CD4-positive, alpha-beta T cell (primary cell): ENCODE measurements around the gene DTX1. TPM values are rescaled to one million over a fixed set of nuclear protein-coding genes. Genes with fewer than 3 reads are reported as not detected.

Experiments
- ATAC-seq: fragments of 200-7000 bp; cut with Tn5 transposase; one replicate; pipeline ENCODE4 v1.10.0; 2022; ENCODE audit warnings: mild to moderate bottlenecking; ENCODE audit not compliant: poor library complexity
- CTCF ChIA-PET: fragments of 350-600 bp; sonication (Branson Sonifier 250); formaldehyde crosslinking; loops from one replicate; lab custom pipeline; 2021; ENCODE audit warnings: antibody characterized with exemption, inconsistent platforms; lab: Charles Lee
- POLR2A ChIA-PET: fragments of 350-600 bp; sonication (Branson Sonifier 250); formaldehyde crosslinking; loops from one replicate; lab custom pipeline; 2021; ENCODE audit warnings: antibody characterized with exemption, inconsistent platforms; lab: Charles Lee
- DNase-seq, 14 experiments: peaks; one replicate each; pipeline ENCODE4 v3.0.0-alpha.2; 2013 to 2020; ENCODE audit warnings: mixed read lengths in 2 of 14
- H3K27ac ChIP-seq, 2 donors: one replicate each; pipeline versions ENCODE4 v1.5.1 to v1.7.0; 2013; ENCODE audit warnings: low read length in 2 of 2, low read depth in 1 of 2, mild to moderate bottlenecking in 1 of 2
- H3K27me3 ChIP-seq, 2 experiments: 1 replicate in 1 of 2; 2 replicates in 1 of 2; pipeline versions ENCODE4 v1.6.1 to v1.7.0; 2013; ENCODE audit warnings: low read length in 2 of 2, control low read depth in 1 of 2, mild to moderate bottlenecking in 1 of 2, moderate library complexity in 1 of 2; ENCODE audit not compliant: insufficient read depth in 2 of 2, control insufficient read depth in 1 of 2
- H3K36me3 ChIP-seq: one replicate; pipeline ENCODE4 v1.6.1; 2013; ENCODE audit warnings: low read length, control low read depth; ENCODE audit not compliant: insufficient read depth
- H3K4me1 ChIP-seq: one replicate; pipeline ENCODE4 v1.6.1; 2013; ENCODE audit warnings: low read length, control low read depth; ENCODE audit not compliant: insufficient read depth
- H3K4me3 ChIP-seq: one replicate; pipeline ENCODE4 v1.5.1; 2013; ENCODE audit warnings: mild to moderate bottlenecking, low read length, moderate library complexity
- H3K9me3 ChIP-seq, 2 experiments: 1 replicate in 1 of 2; 2 replicates in 1 of 2; pipeline versions ENCODE4 v1.6.1 to v1.7.0; 2013; ENCODE audit warnings: low read length in 2 of 2, mild to moderate bottlenecking in 2 of 2, control low read depth in 1 of 2, moderate library complexity in 1 of 2; ENCODE audit not compliant: control insufficient read depth in 1 of 2, insufficient read depth in 1 of 2
- H3K27ac Mint-ChIP-seq: one replicate; pipeline ENCODE4 v1.8.0; 2020; ENCODE audit warnings: mixed read lengths
- H3K27me3 Mint-ChIP-seq: one replicate; pipeline ENCODE4 v1.8.0; 2021; ENCODE audit warnings: mixed read lengths
- H3K36me3 Mint-ChIP-seq: one replicate; pipeline ENCODE4 v1.8.0; 2021; ENCODE audit warnings: low read depth, mixed read lengths
- H3K4me1 Mint-ChIP-seq: one replicate; pipeline ENCODE4 v1.8.0; 2021; ENCODE audit warnings: low read depth, mixed read lengths
- H3K4me3 Mint-ChIP-seq: one replicate; pipeline ENCODE4 v1.8.0; 2020; ENCODE audit warnings: mild to moderate bottlenecking, mixed read lengths
- H3K9me3 Mint-ChIP-seq: one replicate; pipeline ENCODE4 v1.8.0; 2020; ENCODE audit warnings: mixed read lengths
- intact Hi-C, 2 experiments: fragments of 100-400 bp; cut with DNase I in 1 of 2; cut with micrococcal nuclease in 1 of 2; formaldehyde crosslinking; loops; one replicate each; pipeline versions ENCODE4 v1.15.1 to v1.9.0; 2023 to 2025; cut with DNase I, micrococcal nuclease
- total RNA-seq, 174 experiments: library from RNA in 2 of 174; stranded (reverse) in 2 of 174; gene quantifications; one replicate each; pipeline ENCODE4 v1.2.3 and lab custom pipeline; 2021 to 2026
- TF ChIP-seq, protein P1 (sequence below): fragments of 200-600 bp; IDR thresholded peaks from one replicate; pipeline ENCODE4 v1.8.0; 2022; ENCODE audit warnings: antibody characterized with exemption, mild to moderate bottlenecking

The DTX1 gene
- total RNA-seq, 2 experiments from 2014 or later: 14.0 to 14.2 TPM

DNA sequence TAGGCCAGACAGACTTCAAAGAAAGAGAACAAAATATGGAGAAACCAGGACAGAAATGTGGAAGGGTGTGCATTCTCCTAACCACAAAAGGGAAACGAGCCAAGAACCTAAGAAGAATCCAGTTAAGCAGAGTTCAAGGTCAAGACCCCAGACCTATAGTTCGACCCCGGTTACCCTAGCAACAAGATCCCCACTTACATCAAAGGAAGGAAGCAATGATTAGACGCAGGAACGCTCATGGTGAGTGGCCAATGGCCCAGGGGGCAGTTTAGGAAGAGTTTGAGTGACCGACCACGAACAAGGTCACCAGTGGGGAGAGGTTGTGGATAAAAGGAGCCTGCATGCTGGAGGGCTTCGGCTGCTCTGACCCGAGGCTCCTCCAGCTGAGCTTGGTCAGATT, 42.0 kb upstream of the DTX1 start:
- no peak overlapping the region for H3K4me3 ChIP-seq
- ChIA-PET POLR2A (no interaction called here), CTCF (no interaction called here)

GRCh38 chr12:113016796-113017195, 39.7 kb upstream of the DTX1 start:
- no peaks in the 10 kb centered on the region for H3K4me1 ChIP-seq
- Mint-ChIP-seq H3K36me3 (peaks cover 13% of the 10 kb centered on the region), H3K9me3 (no peaks in the 10 kb centered on the region), H3K27me3 (no peaks in the 10 kb centered on the region), H3K4me1 (no peaks in the 10 kb centered on the region), H3K4me3 (no peak overlapping the region), H3K27ac (no peak overlapping the region)
- H3K27ac ChIP-seq: no peak overlapping the region
- H3K36me3 ChIP-seq: peaks cover under 1% of the 10 kb centered on the region
- intact Hi-C loops: no loop called here
- TF ChIP-seq, protein P1, sequence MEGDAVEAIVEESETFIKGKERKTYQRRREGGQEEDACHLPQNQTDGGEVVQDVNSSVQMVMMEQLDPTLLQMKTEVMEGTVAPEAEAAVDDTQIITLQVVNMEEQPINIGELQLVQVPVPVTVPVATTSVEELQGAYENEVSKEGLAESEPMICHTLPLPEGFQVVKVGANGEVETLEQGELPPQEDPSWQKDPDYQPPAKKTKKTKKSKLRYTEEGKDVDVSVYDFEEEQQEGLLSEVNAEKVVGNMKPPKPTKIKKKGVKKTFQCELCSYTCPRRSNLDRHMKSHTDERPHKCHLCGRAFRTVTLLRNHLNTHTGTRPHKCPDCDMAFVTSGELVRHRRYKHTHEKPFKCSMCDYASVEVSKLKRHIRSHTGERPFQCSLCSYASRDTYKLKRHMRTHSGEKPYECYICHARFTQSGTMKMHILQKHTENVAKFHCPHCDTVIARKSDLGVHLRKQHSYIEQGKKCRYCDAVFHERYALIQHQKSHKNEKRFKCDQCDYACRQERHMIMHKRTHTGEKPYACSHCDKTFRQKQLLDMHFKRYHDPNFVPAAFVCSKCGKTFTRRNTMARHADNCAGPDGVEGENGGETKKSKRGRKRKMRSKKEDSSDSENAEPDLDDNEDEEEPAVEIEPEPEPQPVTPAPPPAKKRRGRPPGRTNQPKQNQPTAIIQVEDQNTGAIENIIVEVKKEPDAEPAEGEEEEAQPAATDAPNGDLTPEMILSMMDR: no peak
- DNase-seq (no peak), ATAC-seq (no peak)
- ChIA-PET CTCF (no interaction called here), POLR2A (no interaction called here)
- H3K4me3 ChIP-seq: no peak overlapping the region
- no peaks in the 10 kb centered on the region for H3K27me3 ChIP-seq
- H3K9me3 ChIP-seq: no peaks in the 10 kb centered on the region

More for the DNA sequence above, 42.0 kb upstream of the DTX1 start:
- no peak overlapping the region for H3K27ac Mint-ChIP-seq
- TF ChIP-seq, protein P1: no peak
- H3K9me3 ChIP-seq: peaks cover 0 to 16% of the 10 kb centered on the region in 2 experiments
- intact Hi-C loops: no loop called here
- H3K27me3 ChIP-seq: no peaks in the 10 kb centered on the region
- H3K27me3 Mint-ChIP-seq: no peaks in the 10 kb centered on the region
- no peak overlapping the region for H3K27ac ChIP-seq
- DNase-seq (no peak), ATAC-seq (no peak)
- H3K4me1 Mint-ChIP-seq: no peaks in the 10 kb centered on the region
- no peak overlapping the region for H3K4me3 Mint-ChIP-seq
- H3K9me3 Mint-ChIP-seq: no peaks in the 10 kb centered on the region
- H3K36me3 Mint-ChIP-seq: peaks cover 35% of the 10 kb centered on the region
- H3K4me1 ChIP-seq: no peaks in the 10 kb centered on the region
- H3K36me3 ChIP-seq: peaks cover 22% of the 10 kb centered on the region

- intact Hi-C loops: no loop called here
- POLR2A ChIA-PET: no interaction called here
- CTCF ChIA-PET: no interaction called here
- Histone ChIP-seq H3K4me1 (no peaks in the 10 kb centered on the region), H3K27me3 (no peaks in the 10 kb centered on the region), H3K9me3 (no peaks in the 10 kb centered on the region), H3K4me3 (no peak overlapping the region), H3K27ac (no peak overlapping the region), H3K36me3 (no peaks in the 10 kb centered on the region)
- no peak for DNase-seq
- H3K9me3 Mint-ChIP-seq: no peaks in the 10 kb centered on the region
- no peak for ATAC-seq
- no peaks in the 10 kb centered on the region for H3K4me1 Mint-ChIP-seq
- TF ChIP-seq, protein P1: no peak
- H3K36me3 Mint-ChIP-seq: no peaks in the 10 kb centered on the region
- no peaks in the 10 kb centered on the region for H3K27me3 Mint-ChIP-seq
- no peak overlapping the region for H3K4me3 Mint-ChIP-seq
- H3K27ac Mint-ChIP-seq: no peak overlapping the region
Observed at GRCh38 chr12:113019025-113019424, 37.5 kb upstream of the DTX1 start.
